SK-N-SH treated with all-trans-retinoic acid at 6 μM for 48 hours (cell line): ENCODE measurements around the gene CCDC197.

Source experiments
- ATAC-seq: fragments of 200-7000 bp; cut with Tn5 transposase; 3 replicates; pipeline ENCODE4 v1.9.1; 2020; ENCODE audit warnings: mild to moderate bottlenecking, moderate library complexity
- ARNTL ChIP-seq: fragments of 450-650 bp; formaldehyde crosslinking; IDR thresholded peaks from 2 replicates; pipeline ENCODE4 v1.5.0; 2020; ENCODE audit warnings: low read depth, mild to moderate bottlenecking, moderate library complexity, borderline replicate concordance
- BACH2 ChIP-seq: fragments of 250-450 bp; sonication (Bioruptor Pico); IDR thresholded peaks from 2 replicates; pipeline ENCODE4 v1.9.0; 2021; ENCODE audit warnings: mild to moderate bottlenecking, borderline replicate concordance
- CREB5 ChIP-seq: fragments of 250-450 bp; sonication (Bioruptor Pico); IDR thresholded peaks from 2 replicates; pipeline ENCODE4 v1.5.1; 2020; ENCODE audit warnings: low read depth, mild to moderate bottlenecking, moderate library complexity
- CSDC2 ChIP-seq: fragments of 250-450 bp; sonication (Bioruptor Pico); IDR thresholded peaks from 2 replicates; pipeline ENCODE4 v1.5.0; 2020; ENCODE audit warnings: mild to moderate bottlenecking, moderate library complexity
- CSRNP3 ChIP-seq: fragments of 250-450 bp; sonication (Bioruptor Pico); IDR thresholded peaks from 2 replicates; pipeline ENCODE4 v1.5.1; 2021; ENCODE audit warnings: mild to moderate bottlenecking, moderate library complexity
- ESRRG ChIP-seq: fragments of 250-450 bp; sonication (Bioruptor Pico); IDR thresholded peaks from 2 replicates; pipeline ENCODE4 v1.6.1; 2021; ENCODE audit warnings: mild to moderate bottlenecking
- GLIS3 ChIP-seq: fragments of 250-450 bp; sonication (Bioruptor Pico); IDR thresholded peaks from 2 replicates; pipeline ENCODE4 v1.5.0; 2020; ENCODE audit warnings: mild to moderate bottlenecking, moderate library complexity
- ISL1 ChIP-seq: fragments of 250-450 bp; sonication (Bioruptor Pico); IDR thresholded peaks from 2 replicates; pipeline ENCODE4 v2.1.2; 2022; ENCODE audit warnings: mild to moderate bottlenecking, moderate library complexity
- PPARA ChIP-seq: fragments of 250-450 bp; sonication (Bioruptor Pico); IDR thresholded peaks from 2 replicates; pipeline ENCODE4 v1.5.0; 2020; ENCODE audit warnings: mild to moderate bottlenecking, borderline replicate concordance
- RARB ChIP-seq: fragments of 250-450 bp; sonication (Bioruptor Pico); IDR thresholded peaks from 2 replicates; pipeline ENCODE4 v1.8.0; 2021; ENCODE audit warnings: mild to moderate bottlenecking, moderate library complexity
- SNAI2 ChIP-seq: fragments of 250-450 bp; sonication (Bioruptor Pico); IDR thresholded peaks from 2 replicates; pipeline ENCODE4 v1.5.0; 2020; ENCODE audit warnings: mild to moderate bottlenecking, moderate library complexity
- TCF4 ChIP-seq: fragments of 250-450 bp; sonication (Bioruptor Pico); IDR thresholded peaks from 2 replicates; pipeline ENCODE4 v1.8.0; 2021; ENCODE audit warnings: mild to moderate bottlenecking, moderate library complexity, borderline replicate concordance
- TOX ChIP-seq: fragments of 250-450 bp; sonication (Bioruptor Pico); IDR thresholded peaks from 2 replicates; pipeline ENCODE4 v1.8.0; 2021; ENCODE audit warnings: mild to moderate bottlenecking, moderate library complexity, borderline replicate concordance
- TSHZ2 ChIP-seq: fragments of 250-450 bp; sonication (Bioruptor Pico); IDR thresholded peaks from 2 replicates; pipeline ENCODE4 v1.5.0; 2020; ENCODE audit warnings: mild to moderate bottlenecking, moderate library complexity
- ZFP3 ChIP-seq: fragments of 250-450 bp; sonication (Bioruptor Pico); IDR thresholded peaks from 2 replicates; pipeline ENCODE4 v1.5.0; 2020; ENCODE audit warnings: mild to moderate bottlenecking, moderate library complexity
- ZFP30 ChIP-seq: fragments of 450-650 bp; formaldehyde crosslinking; IDR thresholded peaks from 2 replicates; pipeline ENCODE4 v1.5.0; 2022; ENCODE audit warnings: mild to moderate bottlenecking, moderate library complexity
- ZNF565 ChIP-seq: fragments of 450-650 bp; formaldehyde crosslinking; conservative IDR thresholded peaks from 2 replicates; pipeline ENCODE4 v1.5.0; 2020; ENCODE audit warnings: low read depth, mild to moderate bottlenecking, moderate library complexity
- ZNF70 ChIP-seq: fragments of 450-650 bp; formaldehyde crosslinking; IDR thresholded peaks from 2 replicates; pipeline ENCODE4 v1.5.0; 2020; ENCODE audit warnings: mild to moderate bottlenecking, moderate library complexity
- ZNF8 ChIP-seq: fragments of 450-650 bp; formaldehyde crosslinking; IDR thresholded peaks from 2 replicates; pipeline ENCODE4 v1.5.0; 2020; ENCODE audit warnings: mild to moderate bottlenecking, moderate library complexity
- TF ChIP-seq, protein P1 (sequence below): fragments of 250-450 bp; sonication (Bioruptor Pico); IDR thresholded peaks from 2 replicates; pipeline ENCODE4 v1.8.0; 2020; ENCODE audit warnings: mild to moderate bottlenecking, moderate library complexity, borderline replicate concordance
- TF ChIP-seq, protein P2 (sequence below): fragments of 250-450 bp; sonication (Bioruptor Pico); IDR thresholded peaks from 2 replicates; pipeline ENCODE4 v1.8.0; 2021; ENCODE audit warnings: low read depth, mild to moderate bottlenecking, moderate library complexity, borderline replicate concordance

Gene CCDC197

DNA sequence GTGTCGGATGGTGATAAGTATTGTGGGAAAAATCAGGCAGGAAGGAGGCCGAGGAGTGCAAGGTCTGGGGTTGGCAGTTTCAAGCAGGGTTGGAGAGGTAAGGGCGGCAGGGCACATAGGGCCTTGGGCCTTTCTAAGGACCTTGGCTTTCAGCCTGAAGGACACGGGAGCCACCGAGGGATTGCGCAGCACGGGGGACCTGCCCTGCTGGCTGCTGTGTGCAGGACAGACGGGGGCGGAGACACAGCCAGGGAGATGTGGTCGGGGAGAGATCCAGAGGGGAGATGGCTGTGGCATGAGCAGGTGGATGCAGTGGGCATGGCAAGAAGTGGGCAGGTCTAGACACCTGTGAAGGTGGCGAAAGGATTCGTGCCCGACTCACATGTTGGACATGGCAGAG lies 43.7 kb downstream of the CCDC197 start:
- TF ChIP-seq ESRRG (CRISPR knock-in tag) (no peak), SNAI2 (CRISPR knock-in tag) (no peak), ZNF70 (no peak), ISL1 (CRISPR knock-in tag) (no peak), CREB5 (CRISPR knock-in tag) (no peak), ZNF8 (CRISPR knock-in tag) (no peak), ZFP3 (no peak), CSDC2 (CRISPR knock-in tag) (no peak), TOX (CRISPR knock-in tag) (no peak), GLIS3 (no peak), ZFP30 (CRISPR knock-in tag) (no peak), TCF4 (CRISPR knock-in tag) (no peak), TSHZ2 (CRISPR knock-in tag) (no peak), ZNF565 (CRISPR knock-in tag) (no peak), BACH2 (no peak), PPARA (no peak), CSRNP3 (CRISPR knock-in tag) (no peak), ARNTL (no peak)
- TF ChIP-seq, protein P1, sequence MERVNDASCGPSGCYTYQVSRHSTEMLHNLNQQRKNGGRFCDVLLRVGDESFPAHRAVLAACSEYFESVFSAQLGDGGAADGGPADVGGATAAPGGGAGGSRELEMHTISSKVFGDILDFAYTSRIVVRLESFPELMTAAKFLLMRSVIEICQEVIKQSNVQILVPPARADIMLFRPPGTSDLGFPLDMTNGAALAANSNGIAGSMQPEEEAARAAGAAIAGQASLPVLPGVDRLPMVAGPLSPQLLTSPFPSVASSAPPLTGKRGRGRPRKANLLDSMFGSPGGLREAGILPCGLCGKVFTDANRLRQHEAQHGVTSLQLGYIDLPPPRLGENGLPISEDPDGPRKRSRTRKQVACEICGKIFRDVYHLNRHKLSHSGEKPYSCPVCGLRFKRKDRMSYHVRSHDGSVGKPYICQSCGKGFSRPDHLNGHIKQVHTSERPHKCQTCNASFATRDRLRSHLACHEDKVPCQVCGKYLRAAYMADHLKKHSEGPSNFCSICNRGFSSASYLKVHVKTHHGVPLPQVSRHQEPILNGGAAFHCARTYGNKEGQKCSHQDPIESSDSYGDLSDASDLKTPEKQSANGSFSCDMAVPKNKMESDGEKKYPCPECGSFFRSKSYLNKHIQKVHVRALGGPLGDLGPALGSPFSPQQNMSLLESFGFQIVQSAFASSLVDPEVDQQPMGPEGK (CRISPR knock-in tag) = no peak
- TF ChIP-seq, all 23 proteins: peak for 0
- no peak for ATAC-seq

GRCh38 chr14:94041551-94042346 lies 44.6 kb downstream of the CCDC197 start:
- TF ChIP-seq TSHZ2 (CRISPR knock-in tag) (no peak), TCF4 (CRISPR knock-in tag) (no peak), GLIS3 (no peak), ZFP30 (CRISPR knock-in tag) (no peak), RARB (CRISPR knock-in tag) (no peak), ZNF70 (no peak), SNAI2 (CRISPR knock-in tag) (no peak), BACH2 (no peak)
- TF ChIP-seq, protein P2, sequence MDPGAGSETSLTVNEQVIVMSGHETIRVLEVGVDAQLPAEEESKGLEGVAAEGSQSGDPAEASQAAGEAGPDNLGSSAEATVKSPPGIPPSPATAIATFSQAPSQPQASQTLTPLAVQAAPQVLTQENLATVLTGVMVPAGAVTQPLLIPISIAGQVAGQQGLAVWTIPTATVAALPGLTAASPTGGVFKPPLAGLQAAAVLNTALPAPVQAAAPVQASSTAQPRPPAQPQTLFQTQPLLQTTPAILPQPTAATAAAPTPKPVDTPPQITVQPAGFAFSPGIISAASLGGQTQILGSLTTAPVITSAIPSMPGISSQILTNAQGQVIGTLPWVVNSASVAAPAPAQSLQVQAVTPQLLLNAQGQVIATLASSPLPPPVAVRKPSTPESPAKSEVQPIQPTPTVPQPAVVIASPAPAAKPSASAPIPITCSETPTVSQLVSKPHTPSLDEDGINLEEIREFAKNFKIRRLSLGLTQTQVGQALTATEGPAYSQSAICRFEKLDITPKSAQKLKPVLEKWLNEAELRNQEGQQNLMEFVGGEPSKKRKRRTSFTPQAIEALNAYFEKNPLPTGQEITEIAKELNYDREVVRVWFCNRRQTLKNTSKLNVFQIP (CRISPR knock-in tag) = no peak
- TF ChIP-seq, protein P1 (CRISPR knock-in tag) = no peak
- ATAC-seq = peak; percentile 11; the same call in 2 of the 3 replicates
